HG03025 (cell line): Measurements from ENCODE around the gene TAS1R2.

Experiments
- ATAC-seq: cut with Tn5 transposase; IDR thresholded peaks from one replicate; pipeline ENCODE4 v1.9.1; 2021; ENCODE audit warnings: mild to moderate bottlenecking, moderate library complexity; ENCODE audit not compliant: unreplicated experiment, low FRiP score

TAS1R2 gene

DNA sequence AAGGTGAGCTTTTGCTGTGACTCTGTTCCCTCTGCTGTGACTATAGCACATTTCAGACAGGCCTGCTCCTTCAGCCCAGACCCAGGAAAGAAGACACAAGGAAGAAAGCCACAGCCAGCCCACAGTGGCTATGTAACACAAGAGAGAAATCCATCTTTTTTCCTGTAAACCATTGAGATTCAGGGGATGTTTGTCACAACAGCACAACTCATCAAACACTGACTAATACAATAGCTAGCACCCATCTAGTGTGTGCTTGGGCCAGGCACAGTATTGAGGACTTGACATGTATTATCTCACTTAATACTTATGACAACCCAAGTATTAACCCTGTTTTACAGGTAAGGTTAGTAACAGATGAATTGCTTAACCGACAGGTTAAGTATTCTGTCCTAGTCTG is 29.8 kb downstream of the TAS1R2 start:
- ATAC-seq, result no peak

DNA sequence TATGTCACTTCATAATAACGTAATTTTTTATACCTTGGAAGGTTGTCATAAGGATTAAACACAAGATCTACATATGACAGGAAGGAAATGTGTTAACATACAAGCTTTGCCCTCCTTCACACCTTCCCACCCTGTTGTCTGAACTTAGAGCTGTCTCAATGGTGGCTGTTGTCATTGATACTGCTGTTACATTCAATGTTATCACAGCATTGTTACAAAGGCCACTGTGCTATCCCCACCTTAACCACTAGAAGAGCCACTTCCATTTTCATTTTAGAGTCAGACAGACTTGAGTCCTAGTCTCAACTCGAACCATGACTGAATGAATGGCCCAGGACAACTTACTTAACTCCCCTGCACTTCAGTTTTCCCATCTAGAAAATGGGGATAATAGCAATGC is 31.2 kb downstream of the TAS1R2 start:
- no peak for ATAC-seq

DNA sequence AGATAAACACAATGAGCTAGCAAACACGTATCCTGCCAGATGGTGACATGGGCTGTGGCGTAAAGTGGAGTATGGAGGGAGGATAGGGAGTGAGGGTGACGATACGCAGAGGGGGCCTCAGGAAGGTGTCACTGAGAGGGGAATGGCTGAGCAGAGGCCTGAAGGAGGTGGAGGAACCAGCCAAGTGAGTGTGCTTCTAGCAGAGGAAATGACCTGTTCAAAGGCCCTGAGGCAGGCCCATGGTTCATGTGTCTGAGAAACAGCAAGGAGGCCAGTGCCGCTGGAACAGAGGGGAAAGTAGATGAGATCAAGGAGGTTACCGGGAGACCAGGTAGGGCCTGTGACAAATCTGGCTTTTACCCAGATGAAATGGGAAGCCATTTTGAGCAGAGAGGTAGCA is 36.0 kb downstream of the TAS1R2 start:
- no peak for ATAC-seq

DNA sequence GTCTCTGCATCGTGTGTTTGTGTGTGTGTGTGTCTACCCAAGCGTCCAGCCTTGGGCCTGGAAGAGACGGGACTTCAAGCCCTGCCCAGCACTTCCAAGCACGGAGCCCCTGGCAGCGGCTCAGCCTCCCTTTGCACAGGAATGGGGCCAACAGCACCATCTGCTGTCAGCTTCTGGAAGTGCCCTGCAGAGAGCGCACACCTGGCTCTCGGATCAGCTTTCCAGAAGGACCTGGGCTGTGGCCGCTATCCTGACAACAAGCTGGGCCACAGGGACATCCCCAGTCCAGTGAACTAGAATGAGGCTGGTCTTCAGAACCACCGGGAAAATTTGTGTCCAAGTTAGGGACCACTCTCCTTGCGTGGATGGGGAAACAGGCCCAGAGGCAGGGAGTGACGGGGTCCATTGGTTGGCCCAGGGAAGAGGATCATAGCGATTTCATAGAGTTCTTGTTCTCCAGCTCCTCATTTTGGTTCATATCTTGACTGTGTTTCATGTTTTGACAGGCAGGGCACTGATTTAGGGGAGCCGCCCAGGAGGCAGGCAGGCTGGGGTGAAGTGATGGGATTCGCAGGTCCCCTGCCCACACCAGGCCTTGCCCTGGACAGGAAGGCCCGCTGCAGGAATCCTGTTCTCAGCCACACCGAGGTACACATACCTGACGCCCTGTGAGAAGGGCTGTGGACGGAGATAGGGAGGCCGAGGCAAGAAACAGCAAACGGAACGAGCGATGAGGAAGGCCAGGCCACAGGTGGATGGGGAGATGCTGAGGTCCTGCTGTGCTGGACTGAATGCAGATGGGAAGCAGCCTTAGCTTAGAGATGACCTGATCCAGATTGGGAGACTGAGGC is 38.4 kb downstream of the TAS1R2 start:
- no peak for ATAC-seq

DNA sequence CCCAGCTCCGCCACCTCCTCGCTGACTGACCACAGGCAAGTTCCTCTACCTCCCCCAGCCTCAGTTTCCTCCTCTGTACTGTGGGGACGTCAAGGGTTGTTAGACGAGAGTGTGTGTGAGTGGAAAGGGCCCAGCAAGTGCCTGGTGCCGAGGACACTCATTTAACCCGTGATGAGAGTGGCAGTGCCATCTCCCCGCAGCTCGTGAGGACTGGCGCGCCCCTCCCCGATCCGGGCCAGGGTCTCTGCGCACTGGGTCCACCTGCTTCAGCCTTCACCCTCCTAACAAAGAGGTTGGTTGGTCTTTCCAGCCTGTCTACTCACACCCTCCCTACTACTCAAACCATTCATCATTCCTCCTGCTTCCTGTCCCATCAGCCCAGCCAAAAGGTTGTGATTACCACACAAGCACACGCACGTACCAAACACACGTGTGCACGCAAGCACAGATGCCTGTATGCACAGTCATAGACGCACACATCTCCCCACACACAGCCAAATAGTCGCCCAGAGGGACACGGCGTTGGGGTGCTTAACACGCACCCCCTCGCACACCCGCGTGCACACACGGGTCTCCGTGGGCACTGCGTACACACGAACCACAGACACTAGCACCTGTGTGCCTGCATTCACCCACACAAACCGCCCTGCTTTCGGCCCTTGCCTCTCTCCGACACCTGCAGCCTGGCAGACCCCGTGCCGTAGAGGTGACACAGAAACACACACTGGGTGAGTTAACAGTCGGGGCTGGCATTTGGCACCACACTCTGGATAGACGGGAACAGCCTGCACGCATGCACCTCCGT is 39.3 kb downstream of the TAS1R2 start:
- no peak for ATAC-seq

DNA sequence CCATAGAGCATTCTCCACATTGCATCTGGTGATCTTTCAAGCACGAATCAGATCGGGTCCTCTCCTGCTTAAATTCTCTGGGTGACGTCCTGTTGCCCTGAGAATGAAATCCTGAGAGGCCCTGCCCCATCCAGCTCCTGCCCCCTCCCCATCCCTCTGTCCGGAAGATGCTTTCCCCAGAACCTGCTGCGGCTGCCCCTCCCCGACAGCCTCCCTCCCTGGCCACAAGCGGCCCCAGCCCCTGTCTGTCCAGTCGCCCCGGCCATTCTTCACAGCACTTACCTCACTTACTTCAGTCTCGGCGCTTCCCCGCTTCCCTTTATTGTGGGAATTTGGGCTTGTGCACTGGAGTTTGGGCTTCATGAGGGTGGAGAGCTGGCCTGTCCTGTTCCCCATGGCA is 40.3 kb downstream of the TAS1R2 start:
- no peak for ATAC-seq

DNA sequence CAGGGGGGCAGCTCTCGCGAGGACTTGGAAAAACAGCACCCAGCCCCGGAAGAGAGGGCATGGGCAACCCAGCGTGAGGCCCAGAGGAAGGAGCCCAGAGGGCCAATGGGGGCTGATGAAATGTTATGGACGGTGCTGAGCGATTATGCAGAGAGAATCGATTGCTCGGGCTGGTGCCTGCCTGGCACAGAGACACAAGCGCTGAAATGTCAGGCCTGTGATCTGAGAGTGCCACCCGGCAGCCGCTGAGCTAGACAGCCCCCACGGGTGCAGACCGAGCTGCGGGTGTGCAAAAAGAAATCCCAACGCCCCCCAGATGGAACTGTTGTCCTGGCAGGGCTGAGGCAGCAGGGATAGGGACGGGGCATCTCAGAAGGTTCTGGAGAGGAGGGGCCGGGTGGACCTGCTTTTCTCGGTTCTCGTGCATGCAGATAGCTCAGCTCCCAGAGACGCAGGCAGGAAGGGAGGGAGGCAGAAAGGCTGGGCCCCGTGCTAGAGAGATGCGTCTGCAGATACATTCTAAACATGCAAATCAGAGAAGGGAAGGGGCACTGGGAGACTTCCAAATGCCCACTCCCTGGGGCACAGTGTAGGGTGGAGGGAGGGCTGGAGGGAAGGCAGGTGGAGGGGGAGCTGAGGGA is 41.5 kb downstream of the TAS1R2 start:
- no peak for ATAC-seq

DNA sequence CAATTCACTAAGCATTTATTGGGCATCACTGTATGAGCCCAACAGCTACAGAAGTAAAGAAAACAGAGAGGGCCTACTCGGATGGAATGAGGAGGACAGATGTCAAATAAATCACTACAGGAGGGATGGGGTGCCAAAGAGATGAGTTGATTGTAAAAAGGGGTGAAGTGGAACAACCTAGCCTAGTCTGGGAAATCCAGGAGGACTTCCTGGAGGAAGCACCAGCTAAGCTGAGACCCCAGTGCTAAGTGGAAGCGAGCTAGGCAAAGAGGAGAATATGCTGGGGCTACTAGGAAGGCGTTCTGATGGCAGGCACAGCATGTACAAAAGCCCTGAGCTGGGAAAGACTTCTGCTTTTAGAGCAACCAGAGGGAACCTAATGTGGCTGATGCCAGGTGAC is 42.1 kb downstream of the TAS1R2 start:
- no peak for ATAC-seq

DNA sequence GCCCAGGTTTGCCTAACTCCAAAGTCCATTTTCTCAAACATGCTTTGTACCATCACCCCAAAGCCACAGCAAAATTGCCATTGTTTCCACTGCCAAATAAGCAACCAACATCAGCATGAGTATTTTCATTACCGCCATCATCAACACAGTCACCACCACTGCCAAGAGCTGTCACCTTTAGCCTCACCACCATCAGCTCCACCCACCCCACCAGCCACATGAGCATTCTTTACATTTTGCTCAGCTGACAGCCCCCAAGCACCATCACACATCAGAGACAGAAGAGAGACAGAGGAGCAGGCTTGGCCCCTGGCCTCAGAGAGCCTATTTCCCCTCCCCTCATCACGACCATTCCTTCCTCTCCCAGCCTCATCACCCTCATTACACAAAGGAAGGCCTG is 42.7 kb downstream of the TAS1R2 start:
- ATAC-seq, result no peak

DNA sequence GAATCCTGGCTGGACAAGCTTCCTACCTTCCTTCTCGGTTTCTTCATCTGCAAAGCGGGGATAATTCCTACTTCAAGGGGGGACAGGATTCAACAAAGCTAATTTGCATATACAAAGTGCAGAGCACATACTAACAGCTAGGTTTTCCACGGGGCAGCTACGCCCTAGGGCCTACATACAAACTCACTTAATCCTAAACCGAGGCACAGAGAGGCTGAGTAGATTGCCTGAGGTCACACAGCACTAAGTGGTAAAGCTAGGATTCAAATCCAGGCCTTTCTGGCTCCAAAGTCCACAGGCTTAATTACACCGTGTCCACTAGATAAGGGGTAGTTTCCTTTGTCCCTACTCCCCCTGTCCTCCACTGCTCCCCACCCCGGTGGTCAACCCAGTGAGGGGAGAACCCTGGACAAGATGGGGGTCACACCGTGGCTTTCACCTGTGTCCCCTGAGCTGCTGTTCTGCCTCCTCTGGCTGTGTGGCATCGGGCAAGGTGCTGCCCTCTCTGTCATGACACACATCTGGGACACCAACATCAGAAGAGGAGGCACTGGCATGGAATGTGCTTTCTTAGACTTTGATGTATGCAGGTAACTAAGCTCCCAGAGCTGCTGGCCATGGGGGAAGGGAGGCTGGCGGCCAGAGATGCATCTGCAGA is 44.5 kb downstream of the TAS1R2 start:
- ATAC-seq, result no peak

DNA sequence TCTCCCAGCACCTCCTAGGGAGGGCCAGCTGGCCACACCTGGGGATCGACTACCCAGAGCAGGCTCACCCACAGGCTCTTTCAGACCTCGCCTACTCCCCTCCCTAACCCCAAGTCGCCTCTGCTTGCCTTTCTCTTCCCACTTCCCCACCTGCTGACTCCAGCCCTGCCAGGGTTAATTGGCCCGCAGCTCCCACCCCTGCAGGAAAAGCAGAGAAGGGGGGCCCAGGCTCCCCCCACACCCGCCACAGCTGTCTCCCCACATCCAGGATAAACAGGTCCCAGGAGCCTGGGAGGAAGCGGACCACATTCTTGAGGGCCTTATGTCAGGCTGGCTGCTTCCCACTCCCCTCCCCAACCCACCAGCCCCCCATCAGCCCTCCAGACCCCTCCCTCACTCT is 45.0 kb downstream of the TAS1R2 start:
- ATAC-seq, result no peak

DNA sequence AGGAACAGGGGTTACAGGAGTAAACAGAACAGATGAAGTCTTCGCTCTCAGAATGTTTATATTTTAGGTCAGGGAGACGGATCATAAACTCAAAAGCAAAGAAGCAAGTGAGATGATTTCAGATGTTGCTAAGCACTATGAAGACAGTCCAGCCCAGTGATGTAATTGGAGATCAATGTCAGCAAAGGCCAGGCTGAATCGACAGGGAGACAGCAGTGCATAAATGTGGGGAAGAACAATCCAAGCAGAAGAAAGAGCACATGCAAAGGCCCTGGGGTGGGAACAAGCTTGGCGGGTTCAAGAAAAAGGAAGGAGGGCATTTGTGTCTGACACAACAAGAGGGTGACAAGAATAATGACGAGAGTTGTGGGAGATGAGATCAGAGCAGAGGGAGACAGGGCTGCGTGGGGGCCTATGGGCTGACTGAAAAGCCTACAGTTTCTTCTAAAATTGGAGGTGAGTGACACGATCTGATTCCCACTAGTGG is 47.0 kb downstream of the TAS1R2 start:
- no peak for ATAC-seq

DNA sequence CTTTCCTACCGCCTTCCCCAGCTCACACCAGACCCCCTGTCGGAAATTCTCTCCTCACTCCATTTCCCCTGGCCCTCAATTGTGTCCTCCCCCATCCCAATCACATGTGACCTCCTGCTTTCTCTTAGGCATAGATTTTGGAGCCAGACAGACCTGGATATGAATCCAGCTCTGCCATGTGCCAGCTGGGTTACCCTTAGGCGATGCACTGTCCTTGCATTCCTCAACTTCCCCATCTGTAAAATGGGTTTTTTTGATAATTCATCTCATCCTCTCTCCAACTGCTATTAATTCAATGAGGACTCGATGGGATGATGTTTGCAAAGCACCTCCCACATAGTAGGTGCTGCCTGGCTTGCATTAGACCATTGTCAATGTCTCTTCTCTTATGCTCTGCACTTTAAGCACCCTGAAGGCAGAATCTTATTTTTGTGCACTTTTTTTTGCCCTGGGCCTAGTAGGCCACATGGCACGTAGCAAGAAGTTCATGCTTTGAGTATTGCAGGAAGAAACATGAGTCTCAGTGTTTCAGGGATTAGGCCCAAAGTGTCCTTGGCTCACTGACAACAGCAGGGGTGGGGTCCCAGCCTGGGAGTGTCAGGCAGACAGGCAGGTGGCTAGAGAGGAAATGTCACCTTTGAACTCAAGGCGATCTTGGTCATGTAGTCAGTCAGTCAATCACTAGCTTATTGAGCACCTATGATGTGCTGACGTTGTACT is 47.6 kb downstream of the TAS1R2 start:
- no peak for ATAC-seq

DNA sequence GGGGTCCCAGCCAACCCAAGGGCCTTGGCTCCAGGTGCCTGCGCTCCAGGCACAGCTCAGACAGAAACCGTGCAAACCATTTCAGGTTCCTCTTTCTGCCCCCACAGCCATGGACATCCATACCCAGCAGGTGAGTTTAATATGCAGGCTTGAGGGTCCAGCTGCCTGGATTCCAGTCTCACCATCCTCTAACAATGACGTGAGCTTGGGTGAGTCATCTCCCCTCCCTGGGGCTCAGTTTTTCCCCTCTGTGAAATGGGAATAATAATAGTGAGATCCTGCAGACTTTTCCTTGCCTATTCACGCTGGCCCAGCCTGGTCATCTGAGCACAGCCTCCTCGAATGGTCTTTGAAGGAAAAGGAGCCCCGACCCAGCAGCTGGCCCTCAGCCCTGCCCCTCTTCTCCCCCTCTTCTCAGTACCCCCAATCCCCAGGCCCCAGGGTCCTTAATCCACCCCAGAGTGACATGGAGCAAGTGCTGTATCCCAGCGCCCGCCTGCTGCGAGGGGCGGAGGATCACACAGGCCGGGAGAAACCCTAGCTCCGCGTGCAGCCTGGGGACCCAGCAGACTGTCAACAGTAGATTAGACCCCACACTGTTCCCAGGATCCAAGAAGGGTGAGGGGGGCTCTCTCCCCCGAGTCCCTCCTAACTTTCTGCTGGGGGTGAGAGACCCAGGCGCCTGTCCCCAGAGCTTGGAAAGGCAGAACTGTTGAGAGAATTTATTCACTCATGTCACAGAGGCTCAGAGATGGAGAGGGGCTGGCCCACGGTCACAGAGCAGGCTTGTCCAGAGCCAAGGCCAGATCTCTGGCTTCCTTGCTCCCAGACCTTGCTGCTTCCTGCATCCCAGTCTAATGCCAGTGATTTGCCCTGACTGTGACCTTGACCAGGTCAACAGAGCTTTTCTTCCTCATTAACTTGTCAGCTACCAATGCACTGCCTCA is 49.2 kb downstream of the TAS1R2 start:
- ATAC-seq, result no peak

DNA sequence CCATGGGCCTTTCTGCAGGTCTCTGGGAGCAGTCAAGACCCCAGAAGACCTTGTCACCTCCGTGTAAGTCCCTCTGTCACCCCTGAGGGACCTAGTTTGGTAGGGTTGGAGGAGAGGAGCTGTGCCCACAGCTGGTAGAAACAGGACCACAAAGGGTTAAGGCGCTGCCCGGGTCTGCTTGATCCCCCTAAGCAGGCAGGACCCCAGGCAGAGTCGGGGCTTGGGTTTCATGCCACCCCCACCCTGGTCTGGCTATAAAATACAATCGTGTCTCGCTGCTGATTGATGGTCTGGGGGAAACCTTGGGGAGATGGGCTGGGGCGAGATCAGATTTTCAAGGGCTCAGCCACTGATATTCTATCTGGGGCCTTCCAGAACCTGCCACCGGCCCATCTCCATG is 50.9 kb downstream of the TAS1R2 start:
- no peak for ATAC-seq

DNA sequence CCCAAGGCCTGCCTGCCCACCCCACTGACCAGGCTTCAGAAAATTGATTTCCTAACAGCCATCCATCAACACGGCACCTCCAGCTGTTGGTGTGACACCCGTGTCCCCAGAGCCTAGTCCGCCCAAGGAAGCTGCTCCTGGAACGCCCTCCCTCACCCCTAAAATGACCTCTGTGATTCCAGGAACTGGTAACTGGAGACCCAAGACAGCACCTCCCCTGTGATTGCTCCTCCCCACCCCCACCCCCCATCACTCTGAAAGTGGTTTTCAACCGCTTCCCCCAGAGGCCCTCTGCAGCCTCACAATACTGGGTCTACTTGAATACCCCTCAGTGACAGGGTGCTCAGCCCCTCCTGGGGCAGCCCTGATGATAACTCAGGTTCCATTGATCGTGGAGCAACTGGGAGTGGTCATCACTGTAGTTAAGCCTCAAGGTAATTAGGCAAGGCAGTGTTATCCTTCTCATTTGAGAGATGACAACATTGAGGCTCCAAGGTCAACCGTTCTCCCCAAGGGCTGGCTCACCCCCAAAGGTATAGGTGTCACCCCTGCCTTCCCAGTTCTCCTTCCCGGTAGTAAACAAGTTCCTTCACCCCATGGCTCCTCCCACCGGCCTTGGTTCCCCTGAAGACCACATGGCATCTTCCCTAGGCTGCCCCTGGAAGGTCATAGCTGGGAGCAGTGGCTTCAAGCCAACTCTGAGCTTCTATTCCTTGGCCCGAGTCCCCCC is 52.0 kb downstream of the TAS1R2 start:
- no peak for ATAC-seq

DNA sequence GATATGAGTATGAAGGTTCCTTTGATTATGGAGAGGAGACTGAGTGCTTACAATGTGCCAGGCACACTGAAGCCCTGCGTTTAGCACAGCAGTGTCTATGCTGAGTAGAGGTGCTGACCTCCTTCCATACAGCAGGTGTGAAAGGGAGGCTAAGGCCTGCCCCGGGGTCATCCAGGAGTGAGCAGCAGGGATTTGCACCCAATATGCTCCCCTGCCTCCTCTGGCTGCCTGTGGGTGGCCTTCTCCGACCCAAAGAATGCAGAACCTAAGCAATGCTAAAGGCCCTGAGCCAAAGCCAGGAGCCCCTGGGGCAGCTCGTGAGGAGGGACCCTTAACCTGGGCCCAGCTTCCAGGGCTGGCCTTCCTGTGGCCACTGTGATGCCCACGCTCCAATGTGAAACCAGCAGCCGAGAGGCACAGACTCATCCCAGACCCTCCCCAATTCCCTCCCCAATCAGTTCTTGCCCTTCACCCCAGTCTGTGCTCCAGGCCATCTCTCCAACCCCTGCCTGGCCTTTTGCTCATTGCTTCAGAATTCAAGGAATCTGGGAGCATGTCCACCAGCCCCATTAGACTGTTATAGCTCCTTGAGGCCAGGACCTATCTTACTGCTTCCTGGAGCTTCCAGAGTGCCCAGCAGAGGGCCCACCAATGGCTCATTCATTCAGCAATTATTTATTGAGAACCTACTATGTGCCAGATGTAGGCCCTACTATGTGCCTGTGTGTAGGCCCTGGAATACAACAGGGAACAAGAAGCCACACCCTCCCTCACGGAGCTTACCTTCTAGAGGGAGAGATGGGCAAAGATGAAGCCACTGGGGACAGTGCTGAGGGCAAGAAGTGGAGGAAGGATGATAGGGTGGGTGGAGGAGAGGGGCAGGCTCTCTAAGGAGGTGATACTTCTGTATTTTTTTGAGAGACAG is 53.3 kb downstream of the TAS1R2 start:
- ATAC-seq, result no peak
